ENCODE results near the gene C1orf174. TPM values are rescaled to one million over a fixed set of nuclear protein-coding genes. Genes with fewer than 3 reads are reported as not detected.
A peak's percentile ranks its signal among the peaks of the same experiment; 100 is the strongest.

The C1orf174 gene
- total and polyA plus RNA-seq, 2 of the 13 experiments (the other 11 are each of a cell fraction or from before 2014, with no cell fraction given), result 21.6 to 31.4 TPM

GRCh38 chr1:3900150-3900968 lies at the start of gene C1orf174 (continued):
- TF ChIP-seq ZNF687 (CRISPR knock-in tag; IDR thresholded peaks at IDR 0.05) (peak; percentile 74), ZNF512 (CRISPR knock-in tag; IDR thresholded peaks at IDR 0.05) (no peak), ZNF776 (CRISPR knock-in tag; IDR thresholded peaks at IDR 0.05) (no peak), RNF219 (CRISPR knock-in tag; IDR thresholded peaks at IDR 0.05) (no peak), BRCA1 (CRISPR knock-in tag; IDR thresholded peaks at IDR 0.05) (0 out of 2 replicates have a peak, but pooled peaks have one; percentile 55), DR1 (CRISPR knock-in tag; IDR thresholded peaks at IDR 0.05) (peak; percentile 45; the same call in 1 of the 2 replicates), ZBTB38 (CRISPR knock-in tag; IDR thresholded peaks at IDR 0.05) (no peak; the same call in 1 of the 2 replicates), CAMTA2 (CRISPR knock-in tag; IDR thresholded peaks at IDR 0.05; ENCODE audit: borderline replicate concordance) (no peak), NCOA5 (CRISPR knock-in tag; IDR thresholded peaks at IDR 0.05) (no peak), HIVEP1 (CRISPR knock-in tag; IDR thresholded peaks at IDR 0.05) (no peak), ZSCAN9 (CRISPR knock-in tag; IDR thresholded peaks at IDR 0.05; ENCODE audit: borderline replicate concordance) (0 out of 2 replicates have a peak, but pooled peaks have one; percentile 19), ZXDC (CRISPR knock-in tag; IDR thresholded peaks at IDR 0.05) (no peak), AFF4 (CRISPR knock-in tag; IDR thresholded peaks at IDR 0.05) (no peak; the same call in 1 of the 2 replicates)
